ENCODE results near the gene ZNF273.

DNA sequence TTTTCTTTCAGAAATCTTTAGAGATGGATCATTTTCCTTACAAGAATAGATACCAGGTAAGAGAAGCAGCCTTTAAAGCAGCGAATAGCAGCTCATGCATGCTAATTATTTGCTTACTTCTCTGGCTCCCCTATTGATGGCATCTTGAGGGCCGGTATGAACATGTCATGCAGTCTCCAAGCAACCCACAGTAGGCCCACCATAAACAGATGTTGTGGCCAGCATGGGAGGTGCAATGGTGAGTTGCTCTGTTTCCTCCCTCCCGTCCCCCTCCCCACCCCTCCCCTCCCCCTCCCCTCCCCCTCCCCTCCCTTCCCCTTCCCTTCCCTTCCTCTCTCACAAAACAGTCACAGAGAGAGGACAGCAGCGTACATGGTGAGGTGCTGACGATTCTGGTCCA, 9.7 kb upstream of the ZNF273 start:
- TF ChIP-seq, protein P1, sequence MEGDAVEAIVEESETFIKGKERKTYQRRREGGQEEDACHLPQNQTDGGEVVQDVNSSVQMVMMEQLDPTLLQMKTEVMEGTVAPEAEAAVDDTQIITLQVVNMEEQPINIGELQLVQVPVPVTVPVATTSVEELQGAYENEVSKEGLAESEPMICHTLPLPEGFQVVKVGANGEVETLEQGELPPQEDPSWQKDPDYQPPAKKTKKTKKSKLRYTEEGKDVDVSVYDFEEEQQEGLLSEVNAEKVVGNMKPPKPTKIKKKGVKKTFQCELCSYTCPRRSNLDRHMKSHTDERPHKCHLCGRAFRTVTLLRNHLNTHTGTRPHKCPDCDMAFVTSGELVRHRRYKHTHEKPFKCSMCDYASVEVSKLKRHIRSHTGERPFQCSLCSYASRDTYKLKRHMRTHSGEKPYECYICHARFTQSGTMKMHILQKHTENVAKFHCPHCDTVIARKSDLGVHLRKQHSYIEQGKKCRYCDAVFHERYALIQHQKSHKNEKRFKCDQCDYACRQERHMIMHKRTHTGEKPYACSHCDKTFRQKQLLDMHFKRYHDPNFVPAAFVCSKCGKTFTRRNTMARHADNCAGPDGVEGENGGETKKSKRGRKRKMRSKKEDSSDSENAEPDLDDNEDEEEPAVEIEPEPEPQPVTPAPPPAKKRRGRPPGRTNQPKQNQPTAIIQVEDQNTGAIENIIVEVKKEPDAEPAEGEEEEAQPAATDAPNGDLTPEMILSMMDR (IDR thresholded peaks at IDR 0.05) = no peak
- no peak for TF ChIP-seq POLR2A (IDR thresholded peaks at IDR 0.05)
- TF ChIP-seq POLR2AphosphoS5 (IDR thresholded peaks at IDR 0.05) = no peak

Data from breast epithelium (tissue), 3 donors.